GM19372 (cell line): ENCODE measurements around the gene LMTK2.

Experiments
- ATAC-seq: cut with Tn5 transposase; IDR thresholded peaks from one replicate; pipeline ENCODE4 v1.9.1; 2021; ENCODE audit warnings: mild to moderate bottlenecking, low read depth, moderate library complexity; ENCODE audit not compliant: unreplicated experiment

The LMTK2 gene

DNA sequence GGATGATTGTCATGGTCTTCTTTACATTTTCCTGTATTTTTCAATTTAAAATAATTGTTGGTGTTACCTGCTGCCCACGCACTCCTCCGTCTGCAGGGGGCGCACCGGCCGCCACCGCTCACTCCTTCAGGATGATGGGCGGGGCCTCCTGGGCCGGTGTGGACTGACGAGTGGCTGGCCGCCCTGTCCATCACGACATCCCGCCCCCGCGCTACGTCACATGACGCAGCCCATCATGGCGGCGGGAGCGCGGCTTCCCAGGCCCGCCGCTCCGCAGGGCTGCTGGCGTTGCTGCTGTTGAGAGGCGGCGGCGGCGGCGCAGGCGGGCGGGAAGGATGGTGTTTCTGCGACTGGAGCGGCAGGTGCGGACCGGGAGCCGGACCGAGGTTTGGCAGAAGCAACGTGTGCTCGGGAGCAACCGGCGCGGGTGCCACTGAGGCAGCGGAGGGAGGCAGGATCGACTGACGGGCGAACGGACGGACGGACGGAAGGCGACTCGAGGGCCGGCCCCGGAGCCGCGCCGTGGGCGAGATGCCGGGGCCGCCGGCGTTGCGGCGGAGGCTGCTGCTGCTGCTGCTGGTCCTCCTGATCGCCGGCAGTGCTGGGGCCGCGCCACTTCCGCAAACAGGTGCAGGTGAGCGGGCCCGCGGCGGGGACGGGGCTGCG is at the start of gene LMTK2:
Gene LMTK2 (plus strand): TSS at position 216 of the 666 bp plus-strand sequence. CDS start 316 bp downstream, at position 532.
- peak; percentile 99 for ATAC-seq

DNA sequence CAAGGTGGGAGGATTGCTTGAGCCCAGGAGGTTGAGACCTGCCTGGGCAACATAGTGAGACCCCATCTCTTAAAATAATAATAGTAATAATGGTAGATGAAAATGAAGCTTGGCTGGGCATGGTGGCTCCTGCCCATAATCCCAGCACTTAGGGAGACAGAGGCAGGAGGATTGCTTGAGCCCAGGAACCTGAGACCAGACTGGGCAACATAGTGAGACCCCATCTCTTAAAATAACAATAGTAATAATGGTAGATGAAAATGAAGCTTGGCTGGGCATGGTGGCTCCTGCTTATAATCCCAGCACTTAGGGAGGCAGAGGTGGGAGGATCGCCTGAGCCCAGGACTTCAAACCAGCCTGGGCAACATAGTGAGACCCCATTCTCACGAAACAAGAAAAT is 49.5 kb upstream of the LMTK2 start:
- no peak for ATAC-seq

DNA sequence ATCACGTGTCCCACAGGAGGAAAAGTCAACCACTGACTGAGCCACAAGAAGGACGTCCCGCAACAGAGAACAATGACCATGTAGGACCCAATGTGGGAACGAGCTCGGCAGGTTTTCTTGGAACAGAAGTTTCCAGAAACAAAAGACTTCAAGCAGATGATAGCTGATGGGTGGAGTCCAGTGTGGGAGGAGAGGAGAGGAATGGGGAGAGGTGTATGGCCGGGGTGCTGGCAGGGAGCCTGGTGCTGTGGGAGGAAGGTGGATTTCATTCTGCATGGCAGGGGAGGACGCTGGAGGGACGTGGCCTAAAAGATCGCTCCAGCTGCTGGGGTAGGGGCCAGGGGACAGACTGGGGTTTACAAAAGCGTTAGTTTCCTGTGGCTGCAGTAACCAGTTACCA is 48.5 kb upstream of the LMTK2 start:
- no peak for ATAC-seq

DNA sequence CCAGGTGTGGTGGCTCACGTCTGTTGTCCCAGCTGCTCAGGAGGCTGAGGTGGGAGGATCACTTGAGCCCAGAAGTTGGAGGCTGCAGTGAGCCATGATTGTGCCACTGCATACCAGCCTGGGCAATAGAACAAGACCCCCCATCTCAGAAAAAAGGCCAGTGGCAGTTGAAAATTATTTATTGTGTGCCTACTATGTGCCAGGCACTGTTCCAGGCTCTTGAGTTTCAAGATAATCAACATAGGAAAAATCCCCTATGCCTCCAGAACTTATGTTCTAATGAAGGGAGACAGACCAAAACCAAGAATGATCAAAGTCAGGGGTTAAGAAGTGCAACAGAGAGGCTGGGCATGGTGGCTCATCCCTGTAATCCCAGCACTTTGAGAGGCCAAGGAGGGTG is 42.4 kb upstream of the LMTK2 start:
- no peak for ATAC-seq

DNA sequence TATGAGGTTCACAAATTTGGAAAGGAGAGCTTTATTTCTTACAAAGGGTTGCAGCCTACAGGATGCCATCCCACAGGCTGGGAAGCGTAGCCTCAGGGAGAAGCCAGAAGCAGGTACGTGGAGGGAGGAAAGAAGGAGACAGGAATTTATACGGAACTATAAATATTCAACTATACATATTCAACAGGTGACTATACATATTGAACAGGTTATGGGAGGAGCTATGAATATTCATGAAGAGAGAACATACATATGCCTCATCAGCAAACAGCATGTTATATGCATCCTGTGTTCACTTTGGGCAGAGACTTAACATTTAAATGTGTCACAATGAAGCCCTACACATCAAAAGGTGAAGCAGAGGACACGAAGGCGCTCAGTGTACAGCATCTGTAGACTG is 40.5 kb upstream of the LMTK2 start:
- no peak for ATAC-seq

DNA sequence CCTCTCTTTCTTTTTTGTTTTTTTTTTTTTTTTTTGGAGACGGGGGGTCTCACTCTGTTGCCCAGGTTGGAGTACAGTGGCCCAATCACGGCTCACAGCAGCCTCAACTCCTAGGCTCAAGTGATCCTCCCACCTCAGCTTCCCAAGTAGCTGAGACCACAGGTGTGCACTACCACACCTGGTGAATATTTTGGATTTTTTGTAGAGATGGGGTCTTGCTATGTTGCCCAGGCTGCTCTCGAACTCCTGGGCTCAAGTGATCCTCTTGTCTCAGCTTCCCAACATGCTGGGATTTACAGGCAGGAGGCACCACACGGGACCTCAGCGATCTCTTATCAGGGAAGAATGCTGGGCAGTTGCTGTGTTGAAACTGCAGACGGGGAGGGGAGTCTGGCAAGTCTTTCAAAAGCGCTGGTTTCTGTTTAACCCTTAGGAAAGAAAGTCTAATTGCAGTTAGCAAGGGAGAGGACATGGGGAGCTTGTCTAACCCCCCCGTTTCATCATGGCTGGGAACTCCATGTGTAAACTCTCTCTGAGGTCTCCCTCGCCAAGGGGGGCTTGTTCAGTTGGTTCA is 39.6 kb upstream of the LMTK2 start:
- ATAC-seq, result no peak

DNA sequence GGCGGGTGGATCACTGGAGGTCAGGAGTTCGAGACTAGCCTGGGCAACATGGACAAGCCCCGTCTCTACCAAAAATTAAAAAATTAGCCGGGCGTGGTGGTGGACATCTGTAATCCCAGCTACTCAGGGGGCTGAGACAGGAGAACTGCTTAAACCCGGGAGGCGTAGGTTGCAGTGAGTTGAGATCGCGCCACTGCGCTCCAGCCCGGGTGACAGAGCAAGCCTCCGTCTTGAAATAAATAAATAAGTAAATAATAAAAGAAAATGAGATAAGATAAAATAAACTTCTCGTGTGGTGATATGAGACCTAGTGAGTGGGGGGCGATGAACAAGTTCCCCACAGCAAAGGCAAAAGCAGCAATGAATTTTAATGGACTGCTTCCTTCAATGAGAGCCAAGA is 33.6 kb upstream of the LMTK2 start:
- ATAC-seq, result no peak

DNA sequence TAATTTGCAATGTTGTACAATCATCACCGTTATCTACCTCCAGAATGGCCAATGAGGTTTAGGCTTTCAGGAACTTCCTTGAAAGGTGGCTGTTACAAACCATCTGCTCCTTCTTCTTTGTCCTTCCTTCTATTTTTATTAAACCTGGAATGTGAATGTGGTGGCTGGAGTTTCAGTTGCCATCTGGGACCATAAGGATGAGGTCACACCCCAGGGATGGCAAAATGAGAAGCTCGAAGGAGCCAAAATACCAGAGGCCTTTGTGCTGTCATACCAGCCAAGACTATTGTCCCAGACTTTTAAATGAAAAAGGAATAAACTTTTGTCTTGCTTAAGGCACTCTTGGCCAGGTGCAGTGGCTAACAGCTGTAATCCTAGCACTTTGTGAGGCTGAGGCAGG is 30.9 kb upstream of the LMTK2 start:
- ATAC-seq, result no peak

DNA sequence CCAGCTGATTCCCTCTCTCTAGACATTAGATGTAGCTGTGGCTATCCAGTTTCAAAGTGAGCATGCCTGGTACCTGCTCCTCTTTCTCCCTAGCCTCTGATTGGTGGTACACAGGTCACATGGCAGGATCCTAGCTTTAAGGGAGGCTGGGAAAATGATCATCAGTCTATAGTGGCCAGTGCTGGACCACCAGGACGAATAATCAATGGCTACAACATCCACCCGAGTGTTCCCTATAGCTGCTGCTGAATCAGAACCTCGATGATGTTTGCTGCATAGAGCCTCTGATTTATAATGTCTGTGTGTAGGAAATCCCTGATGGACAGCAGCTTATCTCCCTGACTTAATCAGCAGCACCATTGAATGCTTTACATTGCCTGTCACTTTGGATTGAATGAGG is 28.9 kb upstream of the LMTK2 start:
- no peak for ATAC-seq

DNA sequence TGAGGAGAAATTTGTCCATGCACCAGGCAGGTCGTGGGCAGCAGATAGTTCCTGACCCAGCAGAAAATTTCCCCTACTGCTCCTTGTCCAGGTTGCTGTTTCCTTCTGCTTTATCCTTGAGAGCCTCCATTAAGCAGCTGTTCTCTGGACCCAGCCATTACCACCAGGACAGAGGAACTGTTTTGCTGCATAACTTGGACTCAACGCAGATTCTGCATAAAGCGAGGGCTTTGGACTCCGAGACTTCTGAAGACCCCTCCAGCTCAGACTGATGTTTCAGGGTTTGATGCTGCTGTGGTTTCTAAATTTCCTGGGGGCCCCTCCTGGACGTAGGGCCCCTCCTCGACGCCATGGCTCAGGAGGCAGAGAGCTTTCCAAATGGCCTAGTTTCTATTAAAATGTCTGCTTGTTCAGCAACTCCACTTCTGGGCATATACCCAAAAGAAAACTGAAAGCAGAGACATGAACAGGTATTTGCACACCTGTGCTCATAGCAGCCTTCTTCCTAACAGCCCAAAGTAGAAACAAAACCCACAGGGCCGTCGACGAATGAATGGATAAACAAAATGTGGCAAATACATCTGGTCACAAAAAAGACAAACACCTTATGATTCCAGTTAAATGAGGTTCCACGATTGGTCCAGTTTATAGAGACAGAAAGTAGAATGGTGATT is 28.3 kb upstream of the LMTK2 start:
- ATAC-seq, result no peak

DNA sequence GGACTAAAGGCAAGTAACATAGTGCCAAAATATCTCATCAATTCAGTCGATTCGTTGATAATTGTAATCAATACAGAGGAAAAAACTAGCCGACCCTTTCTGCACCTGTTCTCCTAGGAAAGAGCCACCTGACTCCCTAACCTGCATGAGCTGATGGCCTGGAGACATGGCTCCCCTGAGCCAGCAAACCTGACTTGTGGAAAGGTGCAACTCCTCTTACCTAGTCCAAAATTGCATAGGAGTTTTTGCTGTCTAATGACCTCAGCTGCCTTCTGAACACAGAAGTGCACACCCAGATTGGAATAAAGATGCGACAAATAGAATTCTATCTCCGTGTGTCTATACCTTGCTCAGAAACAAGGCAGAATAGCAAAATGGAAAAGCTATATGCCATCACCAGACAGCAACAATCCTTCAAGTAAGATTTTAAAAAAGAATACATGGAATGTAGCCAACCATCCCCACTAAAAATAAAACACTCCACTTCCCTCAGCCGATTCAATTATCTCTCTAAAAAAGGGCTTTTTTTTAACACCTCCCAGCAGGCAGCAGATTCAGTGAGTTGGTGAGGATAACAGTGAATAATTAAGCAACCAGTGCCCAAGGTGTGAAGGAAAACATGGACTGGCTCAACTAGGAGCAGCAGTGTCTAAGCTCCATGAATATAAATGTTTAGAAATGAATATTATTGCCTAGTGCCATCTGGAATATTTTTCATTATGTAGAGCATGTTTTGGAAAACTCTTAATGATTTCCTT is 26.6 kb upstream of the LMTK2 start:
- no peak for ATAC-seq

DNA sequence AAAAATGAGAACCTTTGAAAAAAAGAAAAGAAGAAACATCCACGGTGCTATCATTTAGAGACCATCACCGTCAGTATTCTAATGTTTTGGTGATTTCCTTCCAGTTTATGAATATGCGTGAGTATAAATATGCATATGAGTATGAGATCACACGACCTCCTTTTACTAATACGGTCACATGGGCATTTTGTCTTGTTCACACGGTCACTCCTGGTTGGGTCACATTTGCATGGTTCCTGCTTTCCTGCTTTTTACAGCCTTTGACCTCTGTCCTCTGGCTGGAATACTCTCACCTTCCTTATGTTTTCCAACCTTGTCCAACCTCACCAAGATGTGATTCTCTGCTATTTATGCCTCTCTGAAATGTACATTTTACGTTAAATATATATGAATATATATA is 25.3 kb upstream of the LMTK2 start:
- no peak for ATAC-seq

DNA sequence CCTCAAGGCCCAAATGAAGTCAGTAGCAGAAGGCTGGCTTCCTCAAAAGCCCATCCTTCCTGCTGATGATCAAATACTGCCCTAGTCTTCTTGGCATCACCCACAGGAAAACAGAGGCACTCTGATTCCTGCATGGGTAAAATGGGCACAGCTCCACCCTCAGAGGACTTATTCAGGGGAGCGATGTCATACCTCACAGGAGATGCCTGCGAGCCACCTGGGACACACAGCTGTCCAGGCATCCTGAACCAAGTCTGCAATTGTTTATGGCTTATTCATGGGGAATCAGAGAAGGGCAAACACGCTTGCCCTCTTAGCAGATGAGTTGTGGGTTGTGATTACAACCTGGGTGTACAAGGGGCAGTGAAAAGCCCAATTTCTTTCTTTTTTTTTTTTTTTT is 22.0 kb upstream of the LMTK2 start:
- ATAC-seq, result no peak

DNA sequence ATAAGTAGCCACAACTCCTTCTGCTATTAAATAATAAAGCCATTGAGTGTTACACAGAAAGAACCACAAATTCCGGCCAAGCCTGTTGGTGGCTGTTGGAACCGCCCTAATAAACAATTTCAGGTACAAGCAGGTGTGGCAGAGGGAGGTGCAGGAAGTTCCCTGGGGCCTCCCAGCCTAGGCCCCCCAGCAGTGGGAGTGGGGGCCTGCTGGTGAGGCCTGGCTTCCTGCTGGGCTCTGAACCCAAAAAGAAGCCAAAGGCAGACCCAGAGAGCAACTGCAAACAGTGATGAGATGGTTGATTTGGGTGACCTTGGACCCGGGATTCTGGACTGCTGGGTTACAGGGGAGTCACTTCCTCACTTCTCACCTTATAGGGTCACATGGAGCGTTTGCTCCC is 21.0 kb upstream of the LMTK2 start:
- no peak for ATAC-seq

DNA sequence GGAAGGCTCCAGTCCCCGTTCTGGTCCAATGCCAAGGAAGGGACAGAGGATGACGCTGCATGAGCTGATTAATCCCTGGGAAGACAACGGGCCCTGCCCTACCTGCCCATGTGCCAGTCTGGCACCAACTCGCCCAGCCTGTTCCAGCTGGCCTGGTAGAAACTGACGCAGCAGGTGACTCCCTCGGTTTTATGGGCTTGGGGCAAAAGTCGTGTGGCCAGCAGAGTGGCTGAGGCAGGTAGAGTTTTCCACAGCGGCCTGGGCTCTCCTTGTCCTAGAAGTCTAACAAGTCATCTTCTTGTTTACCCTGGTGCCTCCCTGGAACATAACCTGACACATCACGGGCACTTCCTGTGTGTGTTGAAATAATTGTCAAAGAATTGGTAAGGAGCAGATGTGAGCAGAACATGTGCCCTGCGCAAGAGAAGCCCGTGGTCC is 20.4 kb upstream of the LMTK2 start:
- ATAC-seq, result no peak

DNA sequence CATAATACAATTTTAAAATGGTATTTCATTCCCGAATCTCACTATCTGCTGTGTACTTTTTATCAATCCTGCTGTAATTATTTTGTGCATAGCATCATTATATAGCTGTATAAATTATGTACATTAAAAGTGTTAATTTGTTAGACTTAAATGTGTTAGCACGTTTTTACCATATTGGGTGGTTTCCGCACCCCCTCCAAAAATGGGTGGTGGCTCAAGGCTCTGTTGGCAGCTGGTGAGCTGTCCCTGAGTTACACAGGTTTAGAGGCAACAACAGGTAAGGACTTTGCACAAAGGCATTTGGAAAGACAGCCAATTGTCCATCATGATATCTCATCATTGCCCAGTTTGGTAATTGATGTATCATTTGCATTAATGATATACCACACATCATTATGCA is 18.6 kb upstream of the LMTK2 start:
- ATAC-seq, result no peak

DNA sequence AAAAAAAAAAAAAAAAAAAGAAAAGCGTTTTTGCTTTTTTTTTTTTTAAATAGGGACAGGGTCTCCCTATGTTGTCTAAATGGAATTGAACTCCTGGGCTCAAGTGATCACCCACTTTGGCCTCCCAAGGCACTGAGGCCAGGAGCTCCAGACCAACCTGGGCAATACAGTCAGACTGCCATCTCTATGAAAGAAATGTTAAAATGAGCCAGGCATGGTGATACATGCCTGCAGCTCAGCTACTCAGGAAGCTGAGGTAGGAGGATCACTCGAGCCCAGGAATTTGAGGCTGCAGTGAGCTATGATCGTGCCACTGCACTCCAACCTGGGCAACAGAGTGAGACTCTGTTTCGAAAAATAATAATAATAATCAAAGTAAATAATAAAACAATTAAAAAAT is 16.5 kb upstream of the LMTK2 start:
- ATAC-seq, result no peak

DNA sequence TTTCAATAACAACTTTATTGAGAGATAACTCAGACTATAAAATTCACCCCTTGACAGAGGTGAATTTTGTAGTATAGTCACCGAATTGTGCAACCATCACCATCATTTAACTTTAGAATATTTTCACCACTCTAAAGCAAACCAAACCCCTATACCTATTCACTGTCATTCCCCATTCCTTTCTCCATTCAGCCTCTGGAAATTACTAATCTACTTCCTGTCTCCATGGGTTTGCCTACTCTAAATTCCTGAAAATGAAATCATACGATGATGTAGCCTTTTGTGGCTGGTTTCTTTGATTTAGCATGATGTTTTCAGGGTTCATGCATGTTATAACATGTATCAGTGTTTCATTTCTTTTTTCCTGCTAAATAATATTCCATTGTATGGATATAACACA is 15.6 kb upstream of the LMTK2 start:
- ATAC-seq, result no peak

DNA sequence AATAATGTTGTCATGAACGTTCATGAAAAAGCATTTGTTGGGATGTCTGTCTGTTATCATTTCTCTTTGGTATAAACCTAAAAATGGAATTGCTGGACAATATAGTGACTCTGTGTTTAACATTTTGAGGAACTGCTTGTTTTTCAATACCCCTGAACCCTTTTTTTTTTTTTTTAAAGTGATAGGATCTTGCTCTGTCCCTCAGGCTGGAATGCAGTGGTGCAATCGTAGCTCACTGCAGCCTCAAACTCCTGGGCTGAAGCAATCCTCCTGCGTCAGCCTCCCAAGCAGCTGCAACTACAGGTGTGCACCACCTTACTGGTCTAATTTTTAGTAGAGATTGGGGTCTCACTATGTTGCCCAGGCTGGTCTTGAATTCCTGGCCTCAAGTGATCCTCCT is 15.1 kb upstream of the LMTK2 start:
- ATAC-seq, result no peak

DNA sequence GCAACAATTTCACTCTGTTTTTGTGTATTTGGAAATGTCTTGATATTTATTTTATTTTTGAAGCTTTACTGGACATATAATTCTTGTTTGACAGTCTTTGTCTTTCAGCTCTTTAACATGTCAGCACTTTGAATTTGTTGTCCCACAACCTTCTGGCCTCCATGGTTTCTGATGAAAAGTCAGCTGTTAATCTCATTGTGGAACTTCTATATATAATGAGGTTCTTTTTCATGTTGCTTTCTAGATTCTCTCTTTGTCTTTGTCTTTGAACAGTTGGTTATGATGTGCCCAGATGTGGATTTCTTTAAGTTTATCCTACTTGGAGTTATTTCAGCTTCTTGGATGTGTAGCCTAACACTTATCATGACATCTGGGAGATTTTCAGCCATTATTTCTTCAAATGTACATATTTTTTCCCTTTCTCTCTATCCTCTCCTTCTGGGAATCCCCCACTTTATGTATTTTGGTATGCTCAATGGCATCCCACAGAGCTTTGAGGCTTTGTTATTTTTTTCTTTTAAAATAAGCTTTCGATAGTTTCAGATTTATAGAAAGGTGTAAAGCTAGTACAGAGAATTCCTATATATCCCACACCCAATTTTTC is 9.5 kb upstream of the LMTK2 start:
- no peak for ATAC-seq

DNA sequence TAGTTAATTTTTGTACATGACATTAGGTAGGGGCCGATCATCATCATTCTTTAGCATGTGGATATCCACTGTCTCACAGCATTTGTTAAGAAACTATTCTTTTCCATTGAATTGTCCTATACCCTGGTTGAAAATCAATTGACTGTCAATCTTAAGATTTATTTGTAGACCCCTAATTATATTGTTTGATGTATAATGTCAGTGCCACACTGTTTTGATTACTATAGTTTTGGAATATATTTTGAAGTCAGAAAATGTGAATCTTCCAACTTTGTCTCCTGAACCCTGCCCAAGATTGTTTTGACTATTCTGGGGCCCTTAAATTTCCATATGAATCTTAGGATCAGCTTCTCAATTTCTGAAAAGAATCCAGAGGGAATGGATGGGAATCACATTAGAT is 6.6 kb upstream of the LMTK2 start:
- ATAC-seq, result no peak
